K562 (cell line): ENCODE data around the gene NENF. TPM values are rescaled to one million over a fixed set of nuclear protein-coding genes. Genes with fewer than 3 reads are reported as not detected.

Source experiments
- ARID1B ChIP-seq: fragments of 450-650 bp; IDR thresholded peaks from 2 replicates; pipeline ENCODE4 v1.6.1; 2016; ENCODE audit warnings: antibody characterized with exemption, mild to moderate bottlenecking, inconsistent platforms
- ARNT ChIP-seq, 2 experiments: fragments of 450-650 bp; IDR thresholded peaks; 2 replicates each; pipeline ENCODE4 v1.6.1; 2016; ENCODE audit warnings: mild to moderate bottlenecking in 1 of 2
- ATF3 ChIP-seq, 2 experiments: fragments of 450-650 bp in 1 of 2; sonication (generic) in 1 of 2; formaldehyde crosslinking in 1 of 2; IDR thresholded peaks in 1 of 2; conservative IDR thresholded peaks in 1 of 2; 2 replicates each; pipeline versions ENCODE4 v1.6.1 to v1.8.1; 2016 to 2023; ENCODE audit warnings: mild to moderate bottlenecking in 2 of 2, moderate library complexity in 2 of 2, inconsistent platforms in 1 of 2, missing genetic modification reagents in 1 of 2
- BHLHE40 ChIP-seq: IDR thresholded peaks from 2 replicates; pipeline ENCODE4 v1.6.1; 2011; ENCODE audit warnings: low read length, improper control_type of control experiment
- DPF2 ChIP-seq: fragments of 450-650 bp; IDR thresholded peaks from 2 replicates; pipeline ENCODE4 v1.6.1; 2016
- FOXJ3 ChIP-seq: sonication (generic); formaldehyde crosslinking; IDR thresholded peaks from 2 replicates; pipeline ENCODE4 v1.4.0; 2020; ENCODE audit warnings: mild to moderate bottlenecking, missing genetic modification reagents
- JUND ChIP-seq, 2 experiments: IDR thresholded peaks; 2 replicates in 1 of 2; 3 replicates in 1 of 2; pipeline ENCODE4 v1.6.1; 2011; ENCODE audit warnings: borderline replicate concordance in 2 of 2, low read depth in 2 of 2, low read length in 2 of 2, improper control_type of control experiment in 1 of 2, missing biosample characterization in 1 of 2, missing genetic modification characterization in 1 of 2, missing genetic modification reagents in 1 of 2
- KLF13 ChIP-seq: fragments of 450-650 bp; IDR thresholded peaks from 2 replicates; pipeline ENCODE4 v1.6.1; 2016; ENCODE audit warnings: missing genetic modification characterization, low read depth, mild to moderate bottlenecking, missing compliant biosample characterization, moderate library complexity, borderline replicate concordance
- MIER1 ChIP-seq: fragments of 450-650 bp; IDR thresholded peaks from 2 replicates; pipeline ENCODE4 v1.6.1; 2016; ENCODE audit warnings: antibody characterized with exemption, mild to moderate bottlenecking, low read depth
- PHF20 ChIP-seq: fragments of 450-650 bp; IDR thresholded peaks from 2 replicates; pipeline ENCODE4 v1.6.1; 2018; ENCODE audit not compliant: partially characterized antibody
- POLR3G ChIP-seq: IDR thresholded peaks from 2 replicates; pipeline ENCODE4 v1.6.1; 2011; ENCODE audit not compliant: insufficient read length, insufficient replicate concordance; ENCODE audit errors: extremely low read depth
- SMAD1 ChIP-seq: fragments of 150-350 bp; IDR thresholded peaks from 2 replicates; pipeline ENCODE4 v1.6.1; 2014; ENCODE audit warnings: low read length, low read depth; ENCODE audit not compliant: partially characterized antibody
- TAL1 ChIP-seq: fragments of 450-650 bp; IDR thresholded peaks from 2 replicates; pipeline ENCODE4 v1.6.1; 2016; ENCODE audit warnings: mild to moderate bottlenecking
- TEAD2 ChIP-seq: fragments of 450-650 bp; IDR thresholded peaks from 2 replicates; pipeline ENCODE4 v1.6.1; 2016; ENCODE audit warnings: missing genetic modification characterization, control low read depth, missing compliant biosample characterization
- ZEB2 ChIP-seq: fragments of 450-650 bp; IDR thresholded peaks from 2 replicates; pipeline ENCODE4 v1.6.1; 2016
- ZNF764 ChIP-seq: fragments of 250-450 bp; sonication (Bioruptor Pico); IDR thresholded peaks from 2 replicates; pipeline ENCODE4 v1.4.0; 2020; ENCODE audit warnings: low read depth, mild to moderate bottlenecking, moderate library complexity
- polyA plus RNA-seq, 8 experiments: library from polyadenylated mRNA; depleted of rRNA in 4 of 8; stranded (reverse) in 5 of 8; unstranded in 3 of 8; fragments of >200 nt; fragmentation: Nextera tagmentation in 2 of 8; fragmentation: Illumina TruSeq in 1 of 8; extraction: Ambion mirVana in 2 of 8; extraction: Trizol in 1 of 8; gene quantifications; 2 replicates each; pipeline versions ENCODE4 v1.2.1 to v1.2.3, GENCODE V29; 2011 to 2014; ENCODE audit warnings: inconsistent platforms in 1 of 8, missing spikeins in 1 of 8
- total RNA-seq, 7 experiments: library from RNA; depleted of rRNA in 6 of 7; stranded (reverse); fragments of >200 nt in 6 of 7; fragmentation: Illumina TruSeq in 2 of 7; extraction: Trizol in 2 of 7; gene quantifications; 2 replicates each; pipeline versions ENCODE4 v1.2.1 to v1.2.3, GENCODE V29; 2011 to 2021; ENCODE audit warnings: low replicate concordance in 1 of 7
- TF ChIP-seq, protein P1 (sequence below): sonication (generic); formaldehyde crosslinking; IDR thresholded peaks from 2 replicates; pipeline ENCODE4 v1.9.0; 2022; ENCODE audit warnings: mild to moderate bottlenecking, missing genetic modification reagents
- TF ChIP-seq, protein P2 (sequence below): fragments of 200-400 bp; formaldehyde crosslinking; IDR thresholded peaks from 2 replicates; pipeline ENCODE4 v1.6.1; 2017; ENCODE audit warnings: mild to moderate bottlenecking, low read depth, low read length, moderate library complexity

NENF gene
- total and polyA plus RNA-seq, 9 of the 15 experiments (the other 6 are each of a cell fraction or from before 2014, with no cell fraction given), result 6.1 to 100 (median 72.8) TPM

DNA sequence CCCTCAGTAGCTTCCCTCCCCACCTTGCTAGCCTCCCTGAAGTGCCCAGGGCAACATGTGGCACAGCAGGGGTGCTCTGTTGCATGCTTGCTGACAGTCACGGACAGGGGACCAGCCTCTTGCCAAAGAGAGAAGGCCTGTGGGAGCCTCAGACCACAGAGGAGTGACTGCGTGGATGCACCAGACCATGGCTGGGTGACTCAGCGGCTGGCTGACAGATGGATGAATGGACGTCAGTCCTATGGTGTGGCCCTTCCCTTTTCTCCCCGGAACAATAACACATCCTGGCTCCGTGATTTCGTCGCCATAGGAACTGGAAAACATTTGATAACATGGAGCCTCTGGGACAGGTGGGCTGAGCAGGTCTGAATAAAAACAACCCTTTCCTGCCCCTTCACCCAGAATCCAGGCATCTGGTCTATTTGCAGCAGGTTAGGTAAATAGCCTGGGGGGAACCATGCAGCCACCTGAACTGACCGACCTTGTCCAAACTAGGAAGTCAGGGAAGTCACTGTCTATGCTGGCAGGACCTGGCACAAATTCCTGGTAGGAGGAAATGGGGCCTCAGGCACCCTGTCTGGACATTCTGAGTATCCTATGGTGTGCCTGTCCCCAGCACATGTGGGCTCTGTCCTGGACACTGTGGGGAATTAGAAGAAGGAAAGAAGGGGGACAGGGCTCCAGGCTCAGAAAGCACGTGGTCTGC is 53.3 kb downstream of the NENF start (continued):
- TF ChIP-seq ATF3 (IDR thresholded peaks at IDR 0.05) (peak; percentile 94), ATF3 (CRISPR knock-in tag; conservative IDR thresholded peaks at IDR 0.05) (peak; percentile 86; the same call in 1 of the 2 replicates), POLR3G (no peak), SMAD1 (peak; percentile 29), ZNF764 (CRISPR knock-in tag) (no peak), ZEB2 (peak; percentile 70; the same call in 1 of the 2 replicates), TAL1 (0 out of 2 replicates have a peak, but pooled peaks have one; percentile 2), BHLHE40 (peak; percentile 86), DPF2 (peak; percentile 71), KLF13 (tag) (0 out of 2 replicates have a peak, but pooled peaks have one; percentile 20), FOXJ3 (peak; percentile 76), PHF20 (no peak), ARID1B (peak; percentile 68; the same call in 1 of the 2 replicates), ARNT (IDR thresholded peaks at IDR 0.05) (no peak), JUND (IDR thresholded peaks at IDR 0.05; ENCODE audit: borderline replicate concordance, low read depth, low read length) (peak; percentile 93), JUND (tag; IDR thresholded peaks at IDR 0.05; ENCODE audit: borderline replicate concordance, low read depth, low read length) (peak; percentile 97), TEAD2 (tag) (peak; percentile 27; the same call in 1 of the 2 replicates), MIER1 (no peak)
- TF ChIP-seq, protein P1, sequence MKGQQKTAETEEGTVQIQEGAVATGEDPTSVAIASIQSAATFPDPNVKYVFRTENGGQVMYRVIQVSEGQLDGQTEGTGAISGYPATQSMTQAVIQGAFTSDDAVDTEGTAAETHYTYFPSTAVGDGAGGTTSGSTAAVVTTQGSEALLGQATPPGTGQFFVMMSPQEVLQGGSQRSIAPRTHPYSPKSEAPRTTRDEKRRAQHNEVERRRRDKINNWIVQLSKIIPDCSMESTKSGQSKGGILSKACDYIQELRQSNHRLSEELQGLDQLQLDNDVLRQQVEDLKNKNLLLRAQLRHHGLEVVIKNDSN, result peak; percentile 53; the same call in 1 of the 2 replicates
- TF ChIP-seq, protein P2, sequence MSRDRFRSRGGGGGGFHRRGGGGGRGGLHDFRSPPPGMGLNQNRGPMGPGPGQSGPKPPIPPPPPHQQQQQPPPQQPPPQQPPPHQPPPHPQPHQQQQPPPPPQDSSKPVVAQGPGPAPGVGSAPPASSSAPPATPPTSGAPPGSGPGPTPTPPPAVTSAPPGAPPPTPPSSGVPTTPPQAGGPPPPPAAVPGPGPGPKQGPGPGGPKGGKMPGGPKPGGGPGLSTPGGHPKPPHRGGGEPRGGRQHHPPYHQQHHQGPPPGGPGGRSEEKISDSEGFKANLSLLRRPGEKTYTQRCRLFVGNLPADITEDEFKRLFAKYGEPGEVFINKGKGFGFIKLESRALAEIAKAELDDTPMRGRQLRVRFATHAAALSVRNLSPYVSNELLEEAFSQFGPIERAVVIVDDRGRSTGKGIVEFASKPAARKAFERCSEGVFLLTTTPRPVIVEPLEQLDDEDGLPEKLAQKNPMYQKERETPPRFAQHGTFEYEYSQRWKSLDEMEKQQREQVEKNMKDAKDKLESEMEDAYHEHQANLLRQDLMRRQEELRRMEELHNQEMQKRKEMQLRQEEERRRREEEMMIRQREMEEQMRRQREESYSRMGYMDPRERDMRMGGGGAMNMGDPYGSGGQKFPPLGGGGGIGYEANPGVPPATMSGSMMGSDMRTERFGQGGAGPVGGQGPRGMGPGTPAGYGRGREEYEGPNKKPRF, result no peak
